ENCODE measurements around the gene UBL4A. TPM values are rescaled to one million over a fixed set of nuclear protein-coding genes. Genes with fewer than 3 reads are reported as not detected.

The UBL4A gene
- total and polyA plus RNA-seq, 9 of the 15 experiments (the other 6 are each of a cell fraction or from before 2014, with no cell fraction given), result 15.2 to 140 (median 100) TPM

GRCh38 chrX:154490414-154491083, 4.1 kb upstream of the UBL4A start, which contains the start of gene SLC10A3 (continued):
- no peak for TF ChIP-seq BCL6 (CRISPR knock-in tag; IDR thresholded peaks at IDR 0.05)
- peak; percentile 43 to 49; a peak in 2 of 4 replicates for TF ChIP-seq FOXK2 (conservative IDR thresholded peaks at IDR 0.05 in 1 of 2, IDR thresholded peaks at IDR 0.05 in 1 of 2; ENCODE audit: low read depth in 2 of 2)
- 0 out of 2 replicates have a peak, but pooled peaks have one; percentile 34 for TF ChIP-seq ILF3 (IDR thresholded peaks at IDR 0.05; ENCODE audit: borderline replicate concordance)
- TF ChIP-seq ETV5 (CRISPR knock-in tag; IDR thresholded peaks at IDR 0.05; ENCODE audit: low read depth), result peak; percentile 30; the same call in 1 of the 2 replicates
- TF ChIP-seq ZNF740 (CRISPR knock-in tag; IDR thresholded peaks at IDR 0.05), result peak; percentile 50
- peak in 1 of 2 experiments; percentile 35; a peak in 1 of 4 replicates for TF ChIP-seq ZNF740 (tag; IDR thresholded peaks at IDR 0.05)
- peak in 2 of 3 experiments; percentile 21 to 42; a peak in 2 of 6 replicates for TF ChIP-seq CTCF (IDR thresholded peaks at IDR 0.05 in 2 of 3, conservative IDR thresholded peaks at IDR 0.05 in 1 of 3; ENCODE audit: insufficient read depth in 2 of 3, low read depth in 1 of 3, low read length in 3 of 3)
- TF ChIP-seq MYC (IDR thresholded peaks at IDR 0.05; ENCODE audit: low read depth, low read length), result 0 out of 2 replicates have a peak, but pooled peaks have one; percentile 26
- no peak for TF ChIP-seq MYC (CRISPR knock-in tag; IDR thresholded peaks at IDR 0.05; ENCODE audit: borderline replicate concordance, low read depth)
- no peak for TF ChIP-seq TCF15 (CRISPR knock-in tag; IDR thresholded peaks at IDR 0.05)
- peak; percentile 82 for TF ChIP-seq POLR2B (IDR thresholded peaks at IDR 0.05; ENCODE audit: low read depth, partially characterized antibody)
- no peak for TF ChIP-seq MBD1 (CRISPR knock-in tag; IDR thresholded peaks at IDR 0.05)
- TF ChIP-seq SRSF9 (IDR thresholded peaks at IDR 0.05; ENCODE audit: borderline replicate concordance, low read depth, low read length), result no peak
- TF ChIP-seq HLTF (IDR thresholded peaks at IDR 0.05), result no peak
- TF ChIP-seq SMARCA4 (IDR thresholded peaks at IDR 0.05), result 0 out of 2 replicates have a peak, but pooled peaks have one; percentile 48
- TF ChIP-seq ZNF384 (IDR thresholded peaks at IDR 0.05; ENCODE audit: low read depth, low read length), result no peak
- no peak for TF ChIP-seq SMAD3 (CRISPR knock-in tag; conservative IDR thresholded peaks at IDR 0.05)
- TF ChIP-seq MTA2 (IDR thresholded peaks at IDR 0.05; ENCODE audit: low read depth), result no peak
- no peak for TF ChIP-seq BRD4 (IDR thresholded peaks at IDR 0.05)
- no peak for TF ChIP-seq ZNF449 (CRISPR knock-in tag; IDR thresholded peaks at IDR 0.05)
- TF ChIP-seq NR2C2 (CRISPR knock-in tag; IDR thresholded peaks at IDR 0.05), result no peak
- TF ChIP-seq NR2C2 (tag; IDR thresholded peaks at IDR 0.05), result peak; percentile 60; the same call in 1 of the 2 replicates
